SHP77 treated with DMSO at 0.1 percent for 48 hours (cell line): ENCODE measurements around the gene SSUH2.

Experiments used
- DNase-seq: peaks from one replicate; lab custom pipeline; 2025; lab: John Stamatoyannopoulos, UW

Gene SSUH2

GRCh38 chr3:8579943-8580342, 64.7 kb downstream of the SSUH2 start:
- DNase-seq = no peak

GRCh38 chr3:8579096-8579495, 65.5 kb downstream of the SSUH2 start:
- no peak for DNase-seq

GRCh38 chr3:8578282-8578681, 66.3 kb downstream of the SSUH2 start:
- DNase-seq = no peak

GRCh38 chr3:8576841-8577571, 67.6 kb downstream of the SSUH2 start:
- no peak for DNase-seq

GRCh38 chr3:8576436-8576835, 68.2 kb downstream of the SSUH2 start:
- DNase-seq = no peak

- DNase-seq = no peak
Observed at GRCh38 chr3:8575364-8576104, 69.1 kb downstream of the SSUH2 start.

GRCh38 chr3:8574670-8575322, 69.8 kb downstream of the SSUH2 start:
- no peak for DNase-seq

- no peak for DNase-seq
Observed at GRCh38 chr3:8574040-8574669, 70.4 kb downstream of the SSUH2 start.

GRCh38 chr3:8573342-8573926, 71.2 kb downstream of the SSUH2 start:
- no peak for DNase-seq

GRCh38 chr3:8571256-8571655, 73.3 kb downstream of the SSUH2 start:
- DNase-seq = no peak
